ENCODE measurements around the gene DLGAP1.

GRCh38 chr18:3526421-3527354 is 928.4 kb downstream of the DLGAP1 start:
- TF ChIP-seq POLR2A (IDR thresholded peaks at IDR 0.05) (no peak), CTCF (IDR thresholded peaks at IDR 0.05) (no peak)

Measured in right lobe of liver (tissue), 4 donors.